Activated naive CD4-positive, alpha-beta T cell treated with anti-CD3 and anti-CD28 coated beads for 36 hours (primary cell): ENCODE data around the gene MARK2. TPM values are rescaled to one million over a fixed set of nuclear protein-coding genes. Genes with fewer than 3 reads are reported as not detected.

Experiments used
- CTCF ChIA-PET: fragments of 350-600 bp; sonication (Branson Sonifier 250); formaldehyde crosslinking; loops from one replicate; lab custom pipeline; 2021; ENCODE audit warnings: antibody characterized with exemption; lab: Charles Lee
- DNase-seq: peaks from one replicate; pipeline ENCODE4 v3.0.0-alpha.2; 2020
- H3K27ac Mint-ChIP-seq: one replicate; pipeline ENCODE4 v1.8.0; 2021; ENCODE audit warnings: mild to moderate bottlenecking, mixed read lengths
- H3K27me3 Mint-ChIP-seq: one replicate; pipeline ENCODE4 v1.8.0; 2021; ENCODE audit warnings: low read depth, mixed read lengths
- H3K36me3 Mint-ChIP-seq: one replicate; pipeline ENCODE4 v1.8.0; 2021; ENCODE audit warnings: low read depth, mixed read lengths
- H3K4me1 Mint-ChIP-seq: one replicate; pipeline ENCODE4 v1.8.0; 2021; ENCODE audit warnings: low read depth, mixed read lengths
- H3K4me3 Mint-ChIP-seq: one replicate; pipeline ENCODE4 v1.8.0; 2021; ENCODE audit warnings: mild to moderate bottlenecking, moderate library complexity, mixed read lengths
- H3K9me3 Mint-ChIP-seq: one replicate; pipeline ENCODE4 v1.8.0; 2021; ENCODE audit warnings: mixed read lengths
- intact Hi-C: fragments of 100-400 bp; cut with micrococcal nuclease; formaldehyde crosslinking; loops from one replicate; pipeline ENCODE4 v1.15.1; 2023
- total RNA-seq, 2 experiments: library from RNA; stranded (reverse); gene quantifications; one replicate each; pipeline ENCODE4 v1.2.3, GENCODE V29; 2021

The MARK2 gene
- total RNA-seq, 2 experiments from 2014 or later, result 15.8 to 17.6 TPM

GRCh38 chr11:63888170-63889086 is 49.5 kb downstream of the MARK2 start:
- peak overlapping the region; percentile 83 for H3K4me3 Mint-ChIP-seq
- H3K27me3 Mint-ChIP-seq, result no peaks in the 10 kb centered on the region
- H3K27ac Mint-ChIP-seq, result peak overlapping the region; percentile 87
- intact Hi-C loops, result loop anchor here (2.0 to 5.0 kb wide), 2 partner anchors 22 to 46 kb away; no protein-coding TSS in a partner anchor
- CTCF ChIA-PET, result interaction anchor here (0.6 to 1.0 kb wide), 4 partner anchors 13 to 419 kb away, joined by 3 to 5 read pairs (median 3); no protein-coding TSS in a partner anchor
- peak; percentile 78 for DNase-seq
- peaks cover 5% of the 10 kb centered on the region for H3K36me3 Mint-ChIP-seq
- H3K4me1 Mint-ChIP-seq, result peaks cover 79% of the 10 kb centered on the region
- H3K9me3 Mint-ChIP-seq, result no peaks in the 10 kb centered on the region

- no peak for DNase-seq
- Mint-ChIP-seq H3K36me3 (peaks cover 5% of the 10 kb centered on the region), H3K4me1 (peaks cover 72% of the 10 kb centered on the region), H3K27ac (no peak overlapping the region), H3K4me3 (peak overlapping the region; percentile 83), H3K9me3 (no peaks in the 10 kb centered on the region), H3K27me3 (no peaks in the 10 kb centered on the region)
- intact Hi-C loops, result loop anchor here (2.0 to 5.0 kb wide), 2 partner anchors 23 to 47 kb away; no protein-coding TSS in a partner anchor
- CTCF ChIA-PET, result interaction anchor here (0.7 kb wide), 1 partner anchor 12 kb away, joined by 3 read pairs; no protein-coding TSS in a partner anchor
Measured at GRCh38 chr11:63889344-63889743, 50.4 kb downstream of the MARK2 start.

GRCh38 chr11:63890368-63890767 is 51.5 kb downstream of the MARK2 start:
- Mint-ChIP-seq H3K4me3 (no peak overlapping the region), H3K9me3 (no peaks in the 10 kb centered on the region), H3K4me1 (peaks cover 66% of the 10 kb centered on the region), H3K27me3 (no peaks in the 10 kb centered on the region), H3K27ac (no peak overlapping the region), H3K36me3 (peaks cover 3% of the 10 kb centered on the region)
- intact Hi-C loops, result no loop called here
- no peak for DNase-seq
- CTCF ChIA-PET, result interaction anchor here (1.1 to 1.2 kb wide), 2 partner anchors 51 to 55 kb away, joined by 3 to 4 read pairs; partner anchors contain the start of gene MARK2

GRCh38 chr11:63892228-63892627 is 53.3 kb downstream of the MARK2 start:
- Mint-ChIP-seq H3K27me3 (no peaks in the 10 kb centered on the region), H3K9me3 (no peaks in the 10 kb centered on the region), H3K36me3 (peaks cover 14% of the 10 kb centered on the region), H3K4me3 (no peak overlapping the region), H3K4me1 (peaks cover 63% of the 10 kb centered on the region), H3K27ac (no peak overlapping the region)
- no peak for DNase-seq
- intact Hi-C loops, result no loop called here
- CTCF ChIA-PET, result interaction anchor here (1.0 to 2.1 kb wide), 4 partner anchors 9 to 57 kb away, joined by 3 to 7 read pairs (median 6); no protein-coding TSS in a partner anchor

GRCh38 chr11:63893355-63893754 is 54.4 kb downstream of the MARK2 start:
- H3K36me3 Mint-ChIP-seq, result peaks cover 21% of the 10 kb centered on the region
- H3K4me3 Mint-ChIP-seq, result no peak overlapping the region
- no peaks in the 10 kb centered on the region for H3K9me3 Mint-ChIP-seq
- no peak for DNase-seq
- H3K27ac Mint-ChIP-seq, result no peak overlapping the region
- CTCF ChIA-PET, result interaction anchor here (1.3 to 2.1 kb wide), 2 partner anchors 10 to 58 kb away, joined by 6 to 7 read pairs; no protein-coding TSS in a partner anchor
- H3K4me1 Mint-ChIP-seq, result peaks cover 52% of the 10 kb centered on the region
- intact Hi-C loops, result no loop called here
- no peaks in the 10 kb centered on the region for H3K27me3 Mint-ChIP-seq

GRCh38 chr11:63896071-63896470 is 57.2 kb downstream of the MARK2 start:
- Mint-ChIP-seq H3K36me3 (peaks cover 27% of the 10 kb centered on the region), H3K4me1 (peaks cover 25% of the 10 kb centered on the region), H3K27me3 (no peaks in the 10 kb centered on the region), H3K4me3 (no peak overlapping the region), H3K27ac (no peak overlapping the region), H3K9me3 (no peaks in the 10 kb centered on the region)
- no peak for DNase-seq
- intact Hi-C loops, result no loop called here
- CTCF ChIA-PET, result interaction anchor here (0.7 to 1.8 kb wide), 2 partner anchors 10 to 47 kb away, joined by 3 read pairs; no protein-coding TSS in a partner anchor

- Mint-ChIP-seq H3K4me3 (no peak overlapping the region), H3K9me3 (no peaks in the 10 kb centered on the region), H3K4me1 (peaks cover 11% of the 10 kb centered on the region), H3K27me3 (no peaks in the 10 kb centered on the region), H3K36me3 (peaks cover 31% of the 10 kb centered on the region), H3K27ac (no peak overlapping the region)
- CTCF ChIA-PET, result interaction anchor here (0.9 to 1.3 kb wide), 2 partner anchors 42 to 60 kb away, joined by 3 read pairs; no protein-coding TSS in a partner anchor
- intact Hi-C loops, result no loop called here
- DNase-seq, result no peak
Measured at GRCh38 chr11:63897459-63898146, 58.7 kb downstream of the MARK2 start.

GRCh38 chr11:63901660-63902059 is 62.8 kb downstream of the MARK2 start:
- H3K36me3 Mint-ChIP-seq, result peaks cover 31% of the 10 kb centered on the region
- intact Hi-C loops, result no loop called here

GRCh38 chr11:63903884-63904283 is 65.0 kb downstream of the MARK2 start:
- DNase-seq, result no peak
- Mint-ChIP-seq H3K4me1 (no peaks in the 10 kb centered on the region), H3K36me3 (peaks cover 20% of the 10 kb centered on the region), H3K27ac (no peak overlapping the region), H3K9me3 (no peaks in the 10 kb centered on the region), H3K27me3 (no peaks in the 10 kb centered on the region), H3K4me3 (no peak overlapping the region)
- intact Hi-C loops, result no loop called here
- CTCF ChIA-PET, result no interaction called here

More at GRCh38 chr11:63901660-63902059, 62.8 kb downstream of the MARK2 start:
- Mint-ChIP-seq H3K27ac (no peak overlapping the region), H3K4me1 (no peaks in the 10 kb centered on the region), H3K27me3 (no peaks in the 10 kb centered on the region), H3K9me3 (no peaks in the 10 kb centered on the region), H3K4me3 (no peak overlapping the region)
- CTCF ChIA-PET, result interaction anchor here (0.7 kb wide), 1 partner anchor 65 kb away, joined by 4 read pairs; no protein-coding TSS in a partner anchor
- DNase-seq, result no peak

GRCh38 chr11:63904743-63905142 is 65.8 kb downstream of the MARK2 start:
- Mint-ChIP-seq H3K27me3 (no peaks in the 10 kb centered on the region), H3K27ac (no peak overlapping the region), H3K36me3 (peaks cover 20% of the 10 kb centered on the region), H3K4me3 (no peak overlapping the region), H3K9me3 (no peaks in the 10 kb centered on the region), H3K4me1 (no peaks in the 10 kb centered on the region)
- CTCF ChIA-PET, result no interaction called here
- no peak for DNase-seq
- intact Hi-C loops, result no loop called here

- Mint-ChIP-seq H3K36me3 (peaks cover 21% of the 10 kb centered on the region), H3K4me3 (no peak overlapping the region), H3K27me3 (no peaks in the 10 kb centered on the region), H3K9me3 (no peaks in the 10 kb centered on the region), H3K27ac (no peak overlapping the region), H3K4me1 (no peaks in the 10 kb centered on the region)
- intact Hi-C loops, result no loop called here
- no peak for DNase-seq
- CTCF ChIA-PET, result no interaction called here
Measured at GRCh38 chr11:63905179-63905578, 66.3 kb downstream of the MARK2 start.

GRCh38 chr11:63906087-63906486 is 67.2 kb downstream of the MARK2 start:
- no peaks in the 10 kb centered on the region for H3K27me3 Mint-ChIP-seq
- no peak overlapping the region for H3K4me3 Mint-ChIP-seq
- CTCF ChIA-PET, result interaction anchor here (0.6 to 1.9 kb wide), 10 partner anchors 11 to 269 kb away, joined by 3 to 19 read pairs (median 4); no protein-coding TSS in a partner anchor
- H3K27ac Mint-ChIP-seq, result no peak overlapping the region
- H3K9me3 Mint-ChIP-seq, result no peaks in the 10 kb centered on the region
- intact Hi-C loops, result loop anchor here (1.0 to 2.0 kb wide), 2 partner anchors 69 to 137 kb away; partner anchors contain the start of gene ZFTA
- DNase-seq, result no peak
- H3K36me3 Mint-ChIP-seq, result peaks cover 17% of the 10 kb centered on the region
- H3K4me1 Mint-ChIP-seq, result no peaks in the 10 kb centered on the region
